HCT116 (cell line): ENCODE results near the gene GPS1. TPM values are rescaled to one million over a fixed set of nuclear protein-coding genes. Genes with fewer than 3 reads are reported as not detected.

Experiments
- ATAC-seq: fragments of 200-7000 bp; cut with Tn5 transposase; 2 replicates; pipeline ENCODE4 v1.9.1; 2020; ENCODE audit warnings: mild to moderate bottlenecking, moderate library complexity
- BruUV-seq: library from RNA; stranded (reverse); fragments of 400-500 nt; replicated peaks from 2 replicates; lab custom pipeline; 2021; lab: Mats Ljungman, UMichigan
- CTCF ChIA-PET: fragments of 300-600 bp; sonication (Branson Sonifier 250); formaldehyde crosslinking; loops from one replicate; lab custom pipeline; 2021; ENCODE audit warnings: antibody characterized with exemption; lab: Charles Lee
- POLR2A ChIA-PET: fragments of 300-600, 350-600 bp; sonication (Branson Sonifier 250); formaldehyde crosslinking; loops from one replicate; lab custom pipeline; 2021; ENCODE audit warnings: antibody characterized with exemption; lab: Charles Lee
- RAD21 ChIA-PET, 2 experiments: fragments of 300-600 bp; sonication (Branson Sonifier 250); formaldehyde crosslinking; loops; one replicate each; lab custom pipeline; 2023; ENCODE audit warnings: low total read pairs in 2 of 2; ENCODE audit not compliant: uncharacterized antibody in 2 of 2, unreplicated experiment in 2 of 2, low non-redundant PET in 1 of 2; lab: Charles Lee
- DNase-seq: peaks from one replicate; pipeline ENCODE4 v3.0.0-alpha.2; 2010; ENCODE audit warnings: low read depth, low spot score
- H2AFZ ChIP-seq: fragments of 200-600 bp; shearing (Covaris generic), sonication (generic); 2 replicates; pipeline ENCODE4 v1.6.1; 2017; ENCODE audit warnings: low read depth, mixed run types, mixed read lengths, antibody characterized with exemption, low read length; ENCODE audit not compliant: poor library complexity, severe bottlenecking
- H3K27ac ChIP-seq: 2 replicates; pipeline ENCODE4 v1.5.1; 2012; ENCODE audit warnings: low read depth, low read length
- H3K27me3 ChIP-seq: fragments of 200-600 bp; sonication (generic); 2 replicates; pipeline ENCODE4 v1.6.1; 2016; ENCODE audit warnings: mixed run types, low read length, mixed read lengths; ENCODE audit not compliant: insufficient read depth
- H3K36me3 ChIP-seq, 2 experiments: fragments of 200-500 bp in 1 of 2; fragments of 200-600 bp in 1 of 2; sonication (Bioruptor generic) in 1 of 2; sonication (generic) in 1 of 2; 2 replicates each; pipeline versions ENCODE4 v1.5.1 to v1.6.1; 2014 to 2016; ENCODE audit warnings: low read length in 2 of 2, inconsistent platforms in 1 of 2, mixed read lengths in 1 of 2, mixed run types in 1 of 2; ENCODE audit not compliant: insufficient read depth in 2 of 2, control insufficient read depth in 1 of 2
- H3K4me1 ChIP-seq, 2 experiments: fragments of 200-600 bp in 1 of 2; sonication (generic) in 1 of 2; 2 replicates each; pipeline versions ENCODE4 v1.5.1 to v1.6.1; 2012 to 2017; ENCODE audit warnings: low read length in 2 of 2, inconsistent platforms in 1 of 2, mild to moderate bottlenecking in 1 of 2, mixed read lengths in 1 of 2, mixed run types in 1 of 2, moderate library complexity in 1 of 2; ENCODE audit not compliant: insufficient read depth in 2 of 2, control insufficient read depth in 1 of 2
- H3K4me2 ChIP-seq: fragments of 200-600 bp; sonication (generic); 2 replicates; pipeline ENCODE4 v1.6.1; 2017; ENCODE audit warnings: mixed run types, low read length, mixed read lengths
- H3K4me3 ChIP-seq, 2 experiments: fragments of 200-600 bp in 1 of 2; sonication (generic) in 1 of 2; replicated peaks in 1 of 2; 2 replicates each; pipeline ENCODE4 v1.5.1; 2011 to 2016; ENCODE audit warnings: low read length in 2 of 2, control low read depth in 1 of 2, low read depth in 1 of 2, mild to moderate bottlenecking in 1 of 2, mixed read lengths in 1 of 2, mixed run types in 1 of 2
- H3K79me2 ChIP-seq: fragments of 200-600 bp; sonication (generic); 2 replicates; pipeline ENCODE4 v1.6.1; 2017; ENCODE audit warnings: mild to moderate bottlenecking, mixed run types, low read length, moderate library complexity, mixed read lengths; ENCODE audit not compliant: insufficient read depth
- H3K9ac ChIP-seq: fragments of 200-600 bp; sonication (generic); 2 replicates; pipeline ENCODE4 v1.6.1; 2016; ENCODE audit warnings: low read length, mixed read lengths
- H3K9me2 ChIP-seq: fragments of 200-600 bp; sonication (generic), shearing (Covaris generic); 2 replicates; pipeline ENCODE4 v1.6.1; 2017; ENCODE audit warnings: mixed run types, mild to moderate bottlenecking, moderate library complexity; ENCODE audit not compliant: insufficient read depth
- H3K9me3 ChIP-seq, 2 experiments: fragments of 200-500 bp in 1 of 2; fragments of 200-600 bp in 1 of 2; sonication (Bioruptor generic) in 1 of 2; sonication (generic) in 1 of 2; 2 replicates each; pipeline ENCODE4 v1.6.1; 2014 to 2017; ENCODE audit warnings: low read length in 2 of 2, mixed read lengths in 2 of 2, inconsistent platforms in 1 of 2, low read depth in 1 of 2, mild to moderate bottlenecking in 1 of 2, mixed run types in 1 of 2, moderate library complexity in 1 of 2; ENCODE audit not compliant: control insufficient read depth in 1 of 2, insufficient read depth in 1 of 2
- H4K20me1 ChIP-seq: fragments of 200-600 bp; sonication (generic), shearing (Covaris generic); 2 replicates; pipeline ENCODE4 v1.6.1; 2017; ENCODE audit warnings: mixed run types, mild to moderate bottlenecking, moderate library complexity; ENCODE audit not compliant: insufficient read depth
- CEBPB ChIP-seq: IDR thresholded peaks from 2 replicates; pipeline ENCODE4 v1.6.1; 2012; ENCODE audit warnings: low read depth
- FOSL1 ChIP-seq: IDR thresholded peaks from 2 replicates; pipeline ENCODE4 v1.6.1; 2012; ENCODE audit warnings: low read depth
- RAD21 ChIP-seq: IDR thresholded peaks from 2 replicates; pipeline ENCODE4 v1.6.1; 2012; ENCODE audit warnings: low read depth, mild to moderate bottlenecking
- SP1 ChIP-seq: IDR thresholded peaks from 2 replicates; pipeline ENCODE4 v1.6.1; 2012; ENCODE audit warnings: low read depth
- TCF7L2 ChIP-seq: IDR thresholded peaks from 2 replicates; pipeline ENCODE4 v1.7.0; 2011; ENCODE audit warnings: borderline replicate concordance, inconsistent platforms; ENCODE audit not compliant: insufficient read depth, insufficient read length; ENCODE audit errors: extremely low read depth
- intact Hi-C: fragments of 100-400 bp; cut with micrococcal nuclease; formaldehyde crosslinking; loops from 2 replicates; pipeline ENCODE4 v1.10.0; 2022
- total RNA-seq: library from RNA; stranded (reverse); gene quantifications from one replicate; pipeline ENCODE4 v1.2.1, GENCODE V29; 2021; ENCODE audit not compliant: unreplicated experiment
- TF ChIP-seq, protein P1 (sequence below), 3 experiments: fragments of 200-600 bp in 1 of 3; sonication (generic) in 1 of 3; IDR thresholded peaks in 2 of 3; conservative IDR thresholded peaks in 1 of 3; 2 replicates each; pipeline ENCODE4 v1.5.1; 2012 to 2017; ENCODE audit warnings: low read depth in 2 of 3, low read length in 2 of 3, antibody characterized with exemption in 1 of 3, borderline replicate concordance in 1 of 3, control low read depth in 1 of 3, mild to moderate bottlenecking in 1 of 3, mixed read lengths in 1 of 3, mixed run types in 1 of 3, moderate library complexity in 1 of 3; ENCODE audit not compliant: insufficient read depth in 1 of 3

GPS1 gene
- total RNA-seq, 1 experiment from 2014 or later = 205 TPM

DNA sequence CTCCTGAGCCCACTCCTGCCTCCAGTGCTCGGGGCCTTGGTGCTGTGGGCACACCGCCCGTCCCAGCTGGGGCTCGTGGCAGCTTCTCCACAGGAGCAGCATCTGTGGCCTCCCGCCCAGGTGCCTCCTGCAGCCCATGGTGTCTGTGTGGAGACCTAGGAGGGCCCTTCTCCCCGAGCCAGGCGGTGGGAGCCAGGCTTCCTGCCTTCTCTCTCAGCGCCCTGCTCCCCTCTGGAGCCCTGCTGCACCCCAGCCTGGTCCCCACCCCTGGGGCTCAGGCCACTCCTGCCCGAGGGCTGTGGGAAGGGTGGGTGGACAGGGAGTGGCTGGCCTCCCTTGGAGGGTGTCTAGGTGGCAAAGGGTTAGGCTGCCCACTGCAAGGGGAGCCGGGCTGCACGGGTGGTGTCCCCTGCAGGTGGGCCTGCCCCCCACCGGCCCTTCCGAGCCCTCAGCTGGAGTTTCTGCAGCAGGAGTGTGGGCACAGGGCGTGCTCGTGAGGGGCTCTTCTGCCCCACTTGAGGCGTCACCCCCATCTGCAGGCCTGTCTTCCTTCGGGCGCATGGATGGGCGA, 40.0 kb upstream of the GPS1 start:
- Histone ChIP-seq H3K9me2 (no peaks in the 10 kb centered on the region), H3K27ac (no peak overlapping the region), H2AFZ (no peak overlapping the region), H3K79me2 (no peaks in the 10 kb centered on the region), H3K9ac (no peak overlapping the region), H3K27me3 (no peaks in the 10 kb centered on the region), H4K20me1 (no peaks in the 10 kb centered on the region), H3K4me3 (no peak overlapping the region), H3K4me2 (no peak overlapping the region), H3K4me1 (no peaks in the 10 kb centered on the region), H3K9me3 (no peaks in the 10 kb centered on the region), H3K36me3 (no peaks in the 10 kb centered on the region)
- TF ChIP-seq TCF7L2 (no peak), RAD21 (no peak), SP1 (no peak), FOSL1 (no peak)
- DNase-seq = no peak
- ChIA-PET CTCF (interaction anchor here (1.1 kb wide), 1 partner anchor 8 kb away, joined by 4 read pairs; no protein-coding TSS in a partner anchor), RAD21 (no interaction called here), POLR2A (no interaction called here)
- BruUV-seq = no TSS peak
- ATAC-seq = no peak
- intact Hi-C loops = no loop called here

GRCh38 chr17:82012261-82012639, 39.4 kb upstream of the GPS1 start:
- ATAC-seq (no peak), DNase-seq (no peak)
- H3K4me1 ChIP-seq = no peaks in the 10 kb centered on the region
- intact Hi-C loops = no loop called here
- no peak overlapping the region for H2AFZ ChIP-seq
- H3K9ac ChIP-seq = no peak overlapping the region
- TF ChIP-seq, protein P1, sequence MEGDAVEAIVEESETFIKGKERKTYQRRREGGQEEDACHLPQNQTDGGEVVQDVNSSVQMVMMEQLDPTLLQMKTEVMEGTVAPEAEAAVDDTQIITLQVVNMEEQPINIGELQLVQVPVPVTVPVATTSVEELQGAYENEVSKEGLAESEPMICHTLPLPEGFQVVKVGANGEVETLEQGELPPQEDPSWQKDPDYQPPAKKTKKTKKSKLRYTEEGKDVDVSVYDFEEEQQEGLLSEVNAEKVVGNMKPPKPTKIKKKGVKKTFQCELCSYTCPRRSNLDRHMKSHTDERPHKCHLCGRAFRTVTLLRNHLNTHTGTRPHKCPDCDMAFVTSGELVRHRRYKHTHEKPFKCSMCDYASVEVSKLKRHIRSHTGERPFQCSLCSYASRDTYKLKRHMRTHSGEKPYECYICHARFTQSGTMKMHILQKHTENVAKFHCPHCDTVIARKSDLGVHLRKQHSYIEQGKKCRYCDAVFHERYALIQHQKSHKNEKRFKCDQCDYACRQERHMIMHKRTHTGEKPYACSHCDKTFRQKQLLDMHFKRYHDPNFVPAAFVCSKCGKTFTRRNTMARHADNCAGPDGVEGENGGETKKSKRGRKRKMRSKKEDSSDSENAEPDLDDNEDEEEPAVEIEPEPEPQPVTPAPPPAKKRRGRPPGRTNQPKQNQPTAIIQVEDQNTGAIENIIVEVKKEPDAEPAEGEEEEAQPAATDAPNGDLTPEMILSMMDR (IDR thresholded peaks at IDR 0.05 in 2 of 3, conservative IDR thresholded peaks at IDR 0.05 in 1 of 3; ENCODE audit: borderline replicate concordance in 1 of 3, insufficient read depth in 1 of 3, low read depth in 2 of 3, low read length in 2 of 3) = no peak
- TF ChIP-seq CEBPB = no peak
- H3K4me2 ChIP-seq = no peak overlapping the region
- no peak overlapping the region for H3K4me3 ChIP-seq
- no peaks in the 10 kb centered on the region for H3K27me3 ChIP-seq
- CTCF ChIA-PET = no interaction called here
- no TSS peak for BruUV-seq
- H3K27ac ChIP-seq = no peak overlapping the region; the same call in 1 of the 2 replicates
- H4K20me1 ChIP-seq = no peaks in the 10 kb centered on the region
- H3K9me3 ChIP-seq = no peaks in the 10 kb centered on the region
- RAD21 ChIA-PET = no interaction called here
- no peaks in the 10 kb centered on the region for H3K79me2 ChIP-seq
- POLR2A ChIA-PET = no interaction called here
- H3K36me3 ChIP-seq = no peaks in the 10 kb centered on the region
- H3K9me2 ChIP-seq = no peaks in the 10 kb centered on the region
